T-helper 1 cell (primary cell): ENCODE data around the gene C10orf143.

Experiments used
- DNase-seq, 5 donors: peaks; one replicate each; pipeline ENCODE4 v3.0.0-alpha.2; 2012 to 2020

The C10orf143 gene

DNA sequence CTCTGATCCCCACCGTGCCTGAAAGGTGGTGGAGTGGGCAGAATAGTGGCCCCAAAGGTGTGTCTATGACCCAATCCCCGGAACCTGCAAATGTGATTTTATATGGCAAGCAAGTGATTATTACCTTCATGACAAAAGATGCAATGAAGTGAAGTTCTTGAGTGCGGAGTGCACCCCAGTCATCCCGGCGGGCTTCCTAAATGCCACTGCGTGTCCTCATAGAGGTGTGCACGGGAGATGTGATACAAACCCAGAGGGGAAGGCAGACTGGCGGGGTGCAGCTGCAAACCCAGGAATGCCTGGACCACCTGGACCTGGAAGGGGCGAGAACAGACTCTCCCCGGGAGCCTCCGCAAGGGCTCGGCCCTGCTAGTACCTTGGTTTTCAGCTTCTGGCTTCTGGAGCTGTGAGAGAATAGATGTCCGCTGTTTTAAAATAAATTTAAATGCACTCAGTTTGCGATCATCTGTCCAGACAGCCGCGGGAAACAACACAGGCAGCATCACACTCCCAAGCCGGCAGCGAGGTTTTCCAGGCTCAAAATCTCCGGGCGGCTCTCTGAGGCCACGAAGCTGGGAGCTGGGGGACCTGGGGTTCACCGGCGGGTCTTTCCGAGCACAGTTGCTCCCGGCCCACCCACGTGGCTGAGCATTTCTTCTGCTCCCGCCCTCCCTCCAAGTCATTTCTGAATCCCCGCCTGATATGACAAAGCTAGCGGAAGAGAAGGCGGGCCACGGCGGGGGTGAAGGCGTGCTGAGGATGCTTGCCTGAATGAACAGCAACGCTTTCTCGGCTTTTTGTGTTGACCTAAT is 96.2 kb downstream of the C10orf143 start:
- DNase-seq = no peak
